Natural killer cell (primary cell): ENCODE data around the gene SENP1. TPM values are rescaled to one million over a fixed set of nuclear protein-coding genes. Genes with fewer than 3 reads are reported as not detected.

Source experiments
- ATAC-seq, 3 donors: fragments of 150-1000 bp in 2 of 3; fragments of 200-7000 bp in 1 of 3; cut with Tn5 transposase; 1 replicate in 1 of 3; 2 replicates in 2 of 3; pipeline ENCODE4 v1.10.0; 2021; ENCODE audit warnings: mild to moderate bottlenecking in 2 of 3, moderate library complexity in 2 of 3
- DNase-seq, 2 donors: peaks; one replicate each; pipeline versions ENCODE4 v3.0.0 to v3.0.0-alpha.2; 2013 to 2021; ENCODE audit warnings: mixed read lengths in 1 of 2
- H3K27ac ChIP-seq: one replicate; pipeline ENCODE4 v1.5.1; 2013; ENCODE audit warnings: mild to moderate bottlenecking, low read length
- H3K27me3 ChIP-seq: one replicate; pipeline ENCODE4 v1.6.1; 2013; ENCODE audit warnings: low read length; ENCODE audit not compliant: control insufficient read depth, insufficient read depth
- H3K36me3 ChIP-seq: one replicate; pipeline ENCODE4 v1.6.1; 2013; ENCODE audit warnings: low read length; ENCODE audit not compliant: control insufficient read depth, insufficient read depth
- H3K4me1 ChIP-seq: one replicate; pipeline ENCODE4 v1.6.1; 2013; ENCODE audit warnings: low read length; ENCODE audit not compliant: control insufficient read depth, insufficient read depth
- H3K4me3 ChIP-seq: one replicate; pipeline ENCODE4 v1.5.1; 2013; ENCODE audit warnings: low read length
- H3K9me3 ChIP-seq: one replicate; pipeline ENCODE4 v1.6.1; 2013; ENCODE audit warnings: low read length; ENCODE audit not compliant: control insufficient read depth, insufficient read depth
- H3K27ac Mint-ChIP-seq, 2 donors: one replicate each; pipeline ENCODE4 v1.8.0; 2022; ENCODE audit warnings: mild to moderate bottlenecking in 2 of 2, mixed read lengths in 2 of 2, moderate library complexity in 1 of 2
- H3K27me3 Mint-ChIP-seq, 2 donors: one replicate each; pipeline ENCODE4 v1.8.0; 2022; ENCODE audit warnings: low read depth in 2 of 2, mixed read lengths in 2 of 2
- H3K36me3 Mint-ChIP-seq: one replicate; pipeline ENCODE4 v1.8.0; 2022; ENCODE audit warnings: mixed read lengths
- H3K4me1 Mint-ChIP-seq, 2 donors: one replicate each; pipeline ENCODE4 v1.8.0; 2022; ENCODE audit warnings: mixed read lengths in 2 of 2
- H3K4me3 Mint-ChIP-seq: one replicate; pipeline ENCODE4 v1.8.0; 2022; ENCODE audit warnings: mild to moderate bottlenecking, moderate library complexity, mixed read lengths
- H3K9me3 Mint-ChIP-seq, 2 donors: one replicate each; pipeline ENCODE4 v1.8.0; 2022; ENCODE audit warnings: mixed read lengths in 2 of 2
- WGBS: methylation state at CpG from one replicate; pipeline ENCODE4 v1.1.7; 2013; ENCODE audit warnings: missing lambda C conversion rate; ENCODE audit not compliant: insufficient coverage; 5-methylcytosine and 5-hydroxymethylcytosine counted together
- intact Hi-C: fragments of 100-400 bp; cut with micrococcal nuclease; formaldehyde crosslinking; loops from one replicate; pipeline ENCODE4 v1.14.2; 2022
- total RNA-seq, 4 donors: library from RNA; stranded (reverse); fragments of 120-200 nt in 1 of 4; gene quantifications; one replicate each; pipeline versions ENCODE4 v1.2.3 to v1.2.4, GENCODE V29; 2013 to 2022
- TF ChIP-seq, protein P1 (sequence below): fragments of 200-600 bp; IDR thresholded peaks from one replicate; pipeline ENCODE4 v1.8.0; 2022; ENCODE audit warnings: antibody characterized with exemption

SENP1 gene
- total RNA-seq, 3 donors from 2014 or later (not counting 1 experiment from before 2014, with no cell fraction given) = 35.6 to 39.6 (median 36.8) TPM

GRCh38 chr12:48025281-48025680, 80.6 kb downstream of the SENP1 start:
- H3K27me3 Mint-ChIP-seq = peaks cover 13 to 16% of the 10 kb centered on the region in 2 donors
- no peak overlapping the region for H3K4me3 Mint-ChIP-seq
- TF ChIP-seq, protein P1, sequence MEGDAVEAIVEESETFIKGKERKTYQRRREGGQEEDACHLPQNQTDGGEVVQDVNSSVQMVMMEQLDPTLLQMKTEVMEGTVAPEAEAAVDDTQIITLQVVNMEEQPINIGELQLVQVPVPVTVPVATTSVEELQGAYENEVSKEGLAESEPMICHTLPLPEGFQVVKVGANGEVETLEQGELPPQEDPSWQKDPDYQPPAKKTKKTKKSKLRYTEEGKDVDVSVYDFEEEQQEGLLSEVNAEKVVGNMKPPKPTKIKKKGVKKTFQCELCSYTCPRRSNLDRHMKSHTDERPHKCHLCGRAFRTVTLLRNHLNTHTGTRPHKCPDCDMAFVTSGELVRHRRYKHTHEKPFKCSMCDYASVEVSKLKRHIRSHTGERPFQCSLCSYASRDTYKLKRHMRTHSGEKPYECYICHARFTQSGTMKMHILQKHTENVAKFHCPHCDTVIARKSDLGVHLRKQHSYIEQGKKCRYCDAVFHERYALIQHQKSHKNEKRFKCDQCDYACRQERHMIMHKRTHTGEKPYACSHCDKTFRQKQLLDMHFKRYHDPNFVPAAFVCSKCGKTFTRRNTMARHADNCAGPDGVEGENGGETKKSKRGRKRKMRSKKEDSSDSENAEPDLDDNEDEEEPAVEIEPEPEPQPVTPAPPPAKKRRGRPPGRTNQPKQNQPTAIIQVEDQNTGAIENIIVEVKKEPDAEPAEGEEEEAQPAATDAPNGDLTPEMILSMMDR = no peak
- DNase-seq (no peak), ATAC-seq (no peak)
- intact Hi-C loops = no loop called here
- 79% methylated on average over 7 of the region's 7 CpGs for WGBS
- Histone ChIP-seq H3K27ac (no peak overlapping the region), H3K27me3 (no peaks in the 10 kb centered on the region), H3K9me3 (no peaks in the 10 kb centered on the region), H3K4me1 (no peaks in the 10 kb centered on the region), H3K4me3 (no peak overlapping the region), H3K36me3 (no peaks in the 10 kb centered on the region)
- no peaks in the 10 kb centered on the region for H3K4me1 Mint-ChIP-seq
- H3K27ac Mint-ChIP-seq = no peak overlapping the region
- no peaks in the 10 kb centered on the region for H3K36me3 Mint-ChIP-seq
- no peaks in the 10 kb centered on the region for H3K9me3 Mint-ChIP-seq

DNA sequence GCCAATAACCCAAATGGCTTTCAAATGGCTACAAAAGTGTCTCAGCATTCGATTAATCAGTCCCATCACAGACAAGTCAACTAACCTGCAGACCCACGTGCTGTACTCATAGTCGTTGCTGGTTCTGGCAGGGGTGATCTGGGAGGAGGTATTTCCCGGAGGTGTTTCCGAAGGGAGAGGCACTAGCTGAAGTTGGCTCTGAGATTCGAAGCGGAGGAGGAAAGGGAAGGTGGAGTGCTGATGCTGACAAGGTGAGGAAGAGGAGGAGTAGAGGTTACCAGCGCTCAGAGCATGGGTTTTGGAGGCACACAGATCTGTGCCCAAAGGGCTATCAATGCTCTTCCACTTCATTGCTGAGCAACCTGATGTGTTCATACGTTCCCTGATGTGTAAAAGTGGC, 81.1 kb downstream of the SENP1 start:
- H3K4me1 Mint-ChIP-seq = no peaks in the 10 kb centered on the region
- H3K36me3 ChIP-seq = no peaks in the 10 kb centered on the region
- no peaks in the 10 kb centered on the region for H3K4me1 ChIP-seq
- H3K27me3 Mint-ChIP-seq = peaks cover 13 to 15% of the 10 kb centered on the region in 2 donors
- no peak overlapping the region for H3K4me3 Mint-ChIP-seq
- TF ChIP-seq, protein P1 = no peak
- no peak overlapping the region for H3K4me3 ChIP-seq
- 89% methylated on average over 9 of the region's 9 CpGs for WGBS
- no peaks in the 10 kb centered on the region for H3K9me3 Mint-ChIP-seq
- H3K27me3 ChIP-seq = no peaks in the 10 kb centered on the region
- H3K27ac ChIP-seq = no peak overlapping the region
- no peaks in the 10 kb centered on the region for H3K36me3 Mint-ChIP-seq
- ATAC-seq (no peak), DNase-seq (no peak)
- intact Hi-C loops = no loop called here
- no peaks in the 10 kb centered on the region for H3K9me3 ChIP-seq
- H3K27ac Mint-ChIP-seq = no peak overlapping the region

DNA sequence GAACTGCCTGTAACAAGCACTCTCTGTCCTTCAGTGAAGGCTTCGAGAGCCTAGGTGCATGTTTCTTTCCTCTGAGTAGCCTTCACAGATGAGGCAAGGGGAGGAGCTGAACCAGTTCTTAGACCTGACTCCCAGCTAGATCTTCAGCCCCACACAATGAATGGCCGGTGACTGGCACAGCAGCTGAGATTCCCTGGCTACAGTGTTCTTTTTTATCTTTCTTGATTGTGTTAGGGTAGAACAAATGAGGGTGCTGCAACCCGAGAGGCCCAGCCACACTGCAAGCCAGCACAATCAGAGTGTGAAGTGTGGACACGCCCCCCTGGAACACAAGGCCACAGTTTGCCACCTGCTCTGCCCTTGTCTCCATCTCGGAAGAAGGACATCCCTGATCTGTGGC, 82.5 kb downstream of the SENP1 start:
- H3K9me3 ChIP-seq = no peaks in the 10 kb centered on the region
- H3K4me3 ChIP-seq = no peak overlapping the region
- H3K9me3 Mint-ChIP-seq = no peaks in the 10 kb centered on the region
- TF ChIP-seq, protein P1 = no peak
- no peak overlapping the region for H3K27ac Mint-ChIP-seq
- no peak for ATAC-seq
- H3K36me3 ChIP-seq = no peaks in the 10 kb centered on the region
- intact Hi-C loops = no loop called here
- H3K27me3 Mint-ChIP-seq = peaks cover 14 to 26% of the 10 kb centered on the region in 2 donors
- H3K27me3 ChIP-seq = no peaks in the 10 kb centered on the region
- DNase-seq = no peak
- no peaks in the 10 kb centered on the region for H3K36me3 Mint-ChIP-seq
- H3K4me3 Mint-ChIP-seq = no peak overlapping the region
- H3K4me1 ChIP-seq = no peaks in the 10 kb centered on the region
- H3K27ac ChIP-seq = no peak overlapping the region
- 83% methylated on average over 5 of the region's 5 CpGs for WGBS
- no peaks in the 10 kb centered on the region for H3K4me1 Mint-ChIP-seq

GRCh38 chr12:48022676-48023385, 83.0 kb downstream of the SENP1 start:
- no peaks in the 10 kb centered on the region for H3K4me1 ChIP-seq

More at GRCh38 chr12:48022676-48023385, 83.0 kb downstream of the SENP1 start:
- intact Hi-C loops = no loop called here
- no peak for ATAC-seq
- Mint-ChIP-seq H3K27me3 (peaks cover 16 to 31% of the 10 kb centered on the region in 2 donors), H3K36me3 (no peaks in the 10 kb centered on the region), H3K4me1 (no peaks in the 10 kb centered on the region), H3K9me3 (no peaks in the 10 kb centered on the region), H3K27ac (no peak overlapping the region), H3K4me3 (no peak overlapping the region)
- TF ChIP-seq, protein P1 = no peak
- Histone ChIP-seq H3K36me3 (no peaks in the 10 kb centered on the region), H3K27me3 (no peaks in the 10 kb centered on the region), H3K4me3 (no peak overlapping the region), H3K27ac (no peak overlapping the region), H3K9me3 (no peaks in the 10 kb centered on the region)
- DNase-seq = no peak
- 95% methylated on average over 7 of the region's 7 CpGs for WGBS
